ENCODE data around the gene RYR3. TPM values are rescaled to one million over a fixed set of nuclear protein-coding genes. Genes with fewer than 3 reads are reported as not detected.

The RYR3 gene
- total and polyA plus RNA-seq, 7 donors = 2.5 to 159 (median 24.0) TPM

GRCh38 chr15:33852570-33852969 is 541.8 kb downstream of the RYR3 start:
- intact Hi-C loops (cut with DNase I) = no loop called here
- Histone ChIP-seq H3K36me3 (ENCODE audit: insufficient read depth in 1 of 2, low read depth in 1 of 2) (peaks cover 7 to 62% of the 10 kb centered on the region in 2 donors), H3K4me3 (no peak overlapping the region), H3K9me3 (no peaks in the 10 kb centered on the region), H3K27ac (no peak overlapping the region), H3K27me3 (ENCODE audit: insufficient read depth in 3 of 3, low read length in 2 of 3) (no peaks in the 10 kb centered on the region), H3K4me1 (no peaks in the 10 kb centered on the region)
- TF ChIP-seq CTCF (IDR thresholded peaks at IDR 0.05) = no peak
- 88 to 95% (median 91%) methylated on average over 2 of the region's 2 CpGs for WGBS, 3 donors
- no peak for ATAC-seq
- DNase-seq = no peak

GRCh38 chr15:33857726-33858125 is 547.0 kb downstream of the RYR3 start:
- Histone ChIP-seq H3K27me3 (ENCODE audit: insufficient read depth in 3 of 3, low read length in 2 of 3) (no peaks in the 10 kb centered on the region), H3K4me1 (no peaks in the 10 kb centered on the region), H3K27ac (no peak overlapping the region), H3K4me3 (no peak overlapping the region), H3K9me3 (no peaks in the 10 kb centered on the region), H3K36me3 (ENCODE audit: insufficient read depth in 1 of 2, low read depth in 1 of 2) (peaks cover 7 to 85% of the 10 kb centered on the region in 2 donors)
- DNase-seq (no peak), ATAC-seq (no peak)
- no peak for TF ChIP-seq CTCF (IDR thresholded peaks at IDR 0.05)
- intact Hi-C loops (cut with DNase I) = no loop called here
- 96 to 97% (median 97%) methylated on average over 13 of the region's 13 CpGs for WGBS, 3 donors

GRCh38 chr15:33858836-33859235 is 548.1 kb downstream of the RYR3 start:
- DNase-seq (no peak), ATAC-seq (no peak)
- no peaks in the 10 kb centered on the region for H3K9me3 ChIP-seq
- 91 to 98% (median 93%) methylated on average over 6 of the region's 6 CpGs for WGBS, 3 donors
- H3K4me3 ChIP-seq = no peak overlapping the region
- H3K4me1 ChIP-seq = no peaks in the 10 kb centered on the region
- peaks cover 7 to 79% of the 10 kb centered on the region in 2 donors for H3K36me3 ChIP-seq (ENCODE audit: insufficient read depth in 1 of 2, low read depth in 1 of 2)
- TF ChIP-seq CTCF (IDR thresholded peaks at IDR 0.05) = no peak
- no peaks in the 10 kb centered on the region for H3K27me3 ChIP-seq (ENCODE audit: insufficient read depth in 3 of 3, low read length in 2 of 3)
- intact Hi-C loops (cut with DNase I) = no loop called here
- H3K27ac ChIP-seq = no peak overlapping the region

- ATAC-seq (no peak), DNase-seq (no peak)
- no peak overlapping the region for H3K4me3 ChIP-seq
- no peaks in the 10 kb centered on the region for H3K4me1 ChIP-seq
- no peaks in the 10 kb centered on the region for H3K27me3 ChIP-seq (ENCODE audit: insufficient read depth in 3 of 3, low read length in 2 of 3)
- no peak overlapping the region for H3K27ac ChIP-seq
- 74 to 91% (median 77%) methylated on average over 1 of the region's 1 CpG for WGBS, 3 donors
- intact Hi-C loops (cut with DNase I) = no loop called here
- H3K9me3 ChIP-seq = no peaks in the 10 kb centered on the region
- no peak for TF ChIP-seq CTCF (IDR thresholded peaks at IDR 0.05)
- peaks cover 9 to 81% of the 10 kb centered on the region in 2 donors for H3K36me3 ChIP-seq (ENCODE audit: insufficient read depth in 1 of 2, low read depth in 1 of 2)
These were observed 549.3 kb downstream of the RYR3 start for GRCh38 chr15:33859992-33860545.

- WGBS, 3 donors = 96 to 99% (median 96%) methylated on average over 3 of the region's 3 CpGs
- ATAC-seq = no peak
These were observed 550.0 kb downstream of the RYR3 start for GRCh38 chr15:33860754-33861153.

More at GRCh38 chr15:33860754-33861153, 550.0 kb downstream of the RYR3 start:
- intact Hi-C loops (cut with DNase I) = no loop called here
- no peaks in the 10 kb centered on the region for H3K9me3 ChIP-seq
- H3K36me3 ChIP-seq (ENCODE audit: insufficient read depth in 1 of 2, low read depth in 1 of 2) = peaks cover 9 to 81% of the 10 kb centered on the region in 2 donors
- no peak overlapping the region for H3K4me3 ChIP-seq
- no peak for DNase-seq
- no peak for TF ChIP-seq CTCF (IDR thresholded peaks at IDR 0.05)
- no peaks in the 10 kb centered on the region for H3K4me1 ChIP-seq
- H3K27me3 ChIP-seq (ENCODE audit: insufficient read depth in 3 of 3, low read length in 2 of 3) = no peaks in the 10 kb centered on the region
- H3K27ac ChIP-seq = no peak overlapping the region

Measured in psoas muscle (tissue), 8 donors.